Trophoblast cell (in vitro differentiated cells and primary cell): ENCODE results near the gene BTBD9.

Source experiments
- DNase-seq, 2 donors: peaks; one replicate each; pipeline ENCODE4 v3.0.0-alpha.2; 2016
- H2AFZ ChIP-seq: 2 replicates; pipeline ENCODE4 v1.6.1; 2013; ENCODE audit warnings: low read length, moderate library complexity, mild to moderate bottlenecking; ENCODE audit not compliant: insufficient read depth, poor library complexity
- H2AK5ac ChIP-seq: 2 replicates; pipeline ENCODE4 v1.6.1; 2013; ENCODE audit warnings: mild to moderate bottlenecking, low read length
- H2BK120ac ChIP-seq: 2 replicates; pipeline ENCODE4 v1.6.1; 2013; ENCODE audit warnings: low read length, mild to moderate bottlenecking, moderate library complexity; ENCODE audit not compliant: insufficient read depth, poor library complexity
- H2BK12ac ChIP-seq: 2 replicates; pipeline ENCODE4 v1.6.1; 2013; ENCODE audit warnings: mild to moderate bottlenecking, low read length, moderate library complexity
- H2BK5ac ChIP-seq: 2 replicates; pipeline ENCODE4 v1.6.1; 2013; ENCODE audit warnings: low read length, low read depth, moderate library complexity, mild to moderate bottlenecking; ENCODE audit not compliant: poor library complexity
- H3K14ac ChIP-seq: 2 replicates; pipeline ENCODE4 v1.6.1; 2013; ENCODE audit warnings: mild to moderate bottlenecking, low read length
- H3K18ac ChIP-seq: 2 replicates; pipeline ENCODE4 v1.6.1; 2013; ENCODE audit warnings: mild to moderate bottlenecking, low read length
- H3K23ac ChIP-seq: 2 replicates; pipeline ENCODE4 v1.6.1; 2013; ENCODE audit warnings: low read length
- H3K27ac ChIP-seq: 2 replicates; pipeline ENCODE4 v1.5.1; 2013; ENCODE audit warnings: low read depth, mild to moderate bottlenecking, inconsistent platforms, low read length, moderate library complexity
- H3K27me3 ChIP-seq: 2 replicates; pipeline ENCODE4 v1.6.1; 2013; ENCODE audit warnings: inconsistent platforms, mild to moderate bottlenecking, low read length, moderate library complexity; ENCODE audit not compliant: insufficient read depth
- H3K36me3 ChIP-seq, 2 experiments: 1 replicate in 1 of 2; 2 replicates in 1 of 2; pipeline ENCODE4 v1.6.1; 2013; ENCODE audit warnings: low read length in 2 of 2, mild to moderate bottlenecking in 2 of 2, moderate library complexity in 1 of 2; ENCODE audit not compliant: insufficient read depth in 2 of 2, control insufficient read depth in 1 of 2
- H3K4ac ChIP-seq: 2 replicates; pipeline ENCODE4 v1.6.1; 2013; ENCODE audit warnings: low read depth, mild to moderate bottlenecking, low read length, moderate library complexity
- H3K4me1 ChIP-seq, 2 experiments: 1 replicate in 1 of 2; 2 replicates in 1 of 2; pipeline ENCODE4 v1.6.1; 2013; ENCODE audit warnings: low read length in 2 of 2, mild to moderate bottlenecking in 2 of 2, moderate library complexity in 1 of 2; ENCODE audit not compliant: insufficient read depth in 2 of 2, control insufficient read depth in 1 of 2
- H3K4me2 ChIP-seq: 2 replicates; pipeline ENCODE4 v1.6.1; 2013; ENCODE audit warnings: inconsistent platforms, mild to moderate bottlenecking, low read length, moderate library complexity
- H3K4me3 ChIP-seq: 2 replicates; pipeline ENCODE4 v1.5.1; 2013; ENCODE audit warnings: mild to moderate bottlenecking, low read depth, low read length, inconsistent platforms
- H3K79me1 ChIP-seq: one replicate; pipeline ENCODE4 v1.6.1; 2013; ENCODE audit warnings: low read length
- H3K79me2 ChIP-seq: 2 replicates; pipeline ENCODE4 v1.6.1; 2013; ENCODE audit warnings: low read length, mild to moderate bottlenecking; ENCODE audit not compliant: control insufficient read depth, insufficient read depth, poor library complexity
- H3K9ac ChIP-seq: 2 replicates; pipeline ENCODE4 v1.6.1; 2013; ENCODE audit warnings: mild to moderate bottlenecking, low read length
- H3K9me3 ChIP-seq: 2 replicates; pipeline ENCODE4 v1.6.1; 2013; ENCODE audit warnings: low read depth, mild to moderate bottlenecking, control low read depth, inconsistent platforms, low read length; ENCODE audit not compliant: insufficient read depth
- H4K12ac ChIP-seq: 2 replicates; pipeline ENCODE4 v1.6.1; 2013; ENCODE audit warnings: low read depth, mild to moderate bottlenecking, low read length, moderate library complexity
- H4K8ac ChIP-seq: 2 replicates; pipeline ENCODE4 v1.6.1; 2013; ENCODE audit warnings: low read depth, mild to moderate bottlenecking, low read length, moderate library complexity
- H4K91ac ChIP-seq: one replicate; pipeline ENCODE4 v1.6.1; 2013; ENCODE audit warnings: low read depth, mild to moderate bottlenecking, low read length, moderate library complexity
- WGBS: extraction: QIAGEN DNeasy Blood & Tissue Kit; methylation state at CpG from one replicate; pipeline ENCODE4 v1.1.7; 2013; ENCODE audit warnings: missing lambda C conversion rate; ENCODE audit not compliant: insufficient read length, insufficient coverage; ENCODE audit errors: extremely low coverage; 5-methylcytosine and 5-hydroxymethylcytosine counted together

Gene BTBD9

GRCh38 chr6:38182426-38182825 lies 457.3 kb downstream of the BTBD9 start:
- H3K27ac ChIP-seq, result no peak overlapping the region
- no peak overlapping the region for H4K12ac ChIP-seq
- no peak overlapping the region for H2AK5ac ChIP-seq
- no peak overlapping the region for H3K9ac ChIP-seq
- no peaks in the 10 kb centered on the region for H3K79me1 ChIP-seq
- no peak overlapping the region for H4K91ac ChIP-seq
- no peak overlapping the region for H3K4ac ChIP-seq
- no peak overlapping the region for H2BK12ac ChIP-seq
- H3K4me2 ChIP-seq, result no peak overlapping the region
- no peak overlapping the region for H2BK120ac ChIP-seq
- no peak overlapping the region for H3K23ac ChIP-seq
- H3K79me2 ChIP-seq, result no peaks in the 10 kb centered on the region
- no peak overlapping the region for H3K18ac ChIP-seq
- H3K4me1 ChIP-seq, result no peaks in the 10 kb centered on the region
- H3K27me3 ChIP-seq, result no peaks in the 10 kb centered on the region
- peaks cover 3% of the 10 kb centered on the region for H3K9me3 ChIP-seq
- no peak overlapping the region for H4K8ac ChIP-seq
- H3K36me3 ChIP-seq, result no peaks in the 10 kb centered on the region
- no CpG with 5 or more reads among the region's 6 CpGs for WGBS
- DNase-seq, result no peak
- no peak overlapping the region for H3K14ac ChIP-seq
- H2AFZ ChIP-seq, result no peak overlapping the region
- H2BK5ac ChIP-seq, result no peak overlapping the region
- no peak overlapping the region for H3K4me3 ChIP-seq

- Histone ChIP-seq H2BK5ac (no peak overlapping the region), H3K18ac (no peak overlapping the region), H3K27me3 (no peaks in the 10 kb centered on the region), H3K4me1 (no peaks in the 10 kb centered on the region), H3K79me1 (no peaks in the 10 kb centered on the region), H4K91ac (no peak overlapping the region), H3K79me2 (no peaks in the 10 kb centered on the region), H3K27ac (no peak overlapping the region), H2BK12ac (no peak overlapping the region), H2BK120ac (no peak overlapping the region), H3K4me2 (no peak overlapping the region), H3K9me3 (peaks cover 3% of the 10 kb centered on the region), H3K9ac (no peak overlapping the region), H4K12ac (no peak overlapping the region), H2AK5ac (no peak overlapping the region), H3K4ac (no peak overlapping the region), H3K14ac (no peak overlapping the region), H2AFZ (no peak overlapping the region), H3K36me3 (no peaks in the 10 kb centered on the region), H3K23ac (no peak overlapping the region), H4K8ac (no peak overlapping the region), H3K4me3 (no peak overlapping the region)
- DNase-seq, result no peak
- no CpG with 5 or more reads among the region's 12 CpGs for WGBS
Measured at GRCh38 chr6:38180586-38180985, 459.1 kb downstream of the BTBD9 start.

- H3K4me1 ChIP-seq, result no peaks in the 10 kb centered on the region
- no peak overlapping the region for H3K27ac ChIP-seq
- H2BK5ac ChIP-seq, result no peak overlapping the region
- no peaks in the 10 kb centered on the region for H3K79me1 ChIP-seq
- H3K9me3 ChIP-seq, result peaks cover 3% of the 10 kb centered on the region
- no peak overlapping the region for H4K12ac ChIP-seq
- no peak overlapping the region for H3K18ac ChIP-seq
- H3K4ac ChIP-seq, result no peak overlapping the region
- H3K79me2 ChIP-seq, result no peaks in the 10 kb centered on the region
- no peak overlapping the region for H3K23ac ChIP-seq
- H3K27me3 ChIP-seq, result no peaks in the 10 kb centered on the region
- H3K14ac ChIP-seq, result no peak overlapping the region
- no peak overlapping the region for H2AFZ ChIP-seq
- no CpG with 5 or more reads among the region's 12 CpGs for WGBS
- no peaks in the 10 kb centered on the region for H3K36me3 ChIP-seq
- H3K4me2 ChIP-seq, result no peak overlapping the region
- no peak overlapping the region for H2BK120ac ChIP-seq
- H4K91ac ChIP-seq, result no peak overlapping the region
- DNase-seq, result no peak
- H3K9ac ChIP-seq, result no peak overlapping the region
- H2AK5ac ChIP-seq, result no peak overlapping the region
- no peak overlapping the region for H2BK12ac ChIP-seq
- H3K4me3 ChIP-seq, result no peak overlapping the region
- no peak overlapping the region for H4K8ac ChIP-seq
Measured at GRCh38 chr6:38179794-38180430, 459.8 kb downstream of the BTBD9 start.

DNA sequence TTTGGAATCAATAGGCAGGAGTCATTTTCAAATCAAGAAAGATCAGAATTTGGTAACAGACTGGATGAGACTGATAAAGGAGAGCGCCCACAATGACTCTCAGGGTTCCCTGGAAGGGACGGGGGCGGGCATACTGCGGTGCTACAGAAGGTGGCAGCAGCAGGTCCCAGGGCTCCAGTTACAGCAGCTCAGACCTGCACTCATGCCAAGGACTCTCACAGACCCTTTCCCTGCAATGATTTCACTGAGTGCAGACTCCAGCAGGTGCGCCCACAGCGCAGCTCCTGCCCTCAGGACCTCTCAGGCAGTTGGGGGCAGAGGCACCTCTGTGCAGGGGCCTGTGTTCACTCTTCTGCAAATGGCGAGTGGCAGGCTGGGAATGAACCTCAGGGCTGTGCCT lies 460.4 kb downstream of the BTBD9 start:
- Histone ChIP-seq H4K91ac (no peak overlapping the region), H2BK120ac (no peak overlapping the region), H3K14ac (no peak overlapping the region), H3K9ac (no peak overlapping the region), H3K4me3 (no peak overlapping the region), H3K9me3 (peaks cover 3% of the 10 kb centered on the region), H3K4me2 (no peak overlapping the region), H4K12ac (no peak overlapping the region), H2AFZ (no peak overlapping the region), H3K4ac (no peak overlapping the region), H3K79me2 (no peaks in the 10 kb centered on the region), H3K27ac (no peak overlapping the region), H2BK5ac (no peak overlapping the region), H3K18ac (no peak overlapping the region), H3K79me1 (no peaks in the 10 kb centered on the region), H3K27me3 (no peaks in the 10 kb centered on the region), H2AK5ac (no peak overlapping the region), H4K8ac (no peak overlapping the region), H3K4me1 (no peaks in the 10 kb centered on the region), H3K36me3 (no peaks in the 10 kb centered on the region), H2BK12ac (no peak overlapping the region), H3K23ac (no peak overlapping the region)
- WGBS, result no CpG with 5 or more reads among the region's 7 CpGs
- no peak for DNase-seq
